H1 (cell line): Measurements from ENCODE around the gene ZNF143. TPM values are rescaled to one million over a fixed set of nuclear protein-coding genes. Genes with fewer than 3 reads are reported as not detected.

Experiments used
- SP4 ChIP-seq: IDR thresholded peaks from 2 replicates; pipeline ENCODE4 v1.6.1; 2012; ENCODE audit warnings: low read length, inconsistent platforms
- TAF1 ChIP-seq: IDR thresholded peaks from 2 replicates; pipeline ENCODE4 v1.6.1; 2011; ENCODE audit warnings: mild to moderate bottlenecking, low read depth, low read length
- polyA plus RNA-seq, 7 experiments: library from polyadenylated mRNA; depleted of rRNA in 3 of 7; stranded (reverse) in 5 of 7; unstranded in 2 of 7; fragments of >200 nt in 5 of 7; fragments of 200-250 nt in 2 of 7; gene quantifications; 1 replicate in 5 of 7; 2 replicates in 1 of 7; 4 replicates in 1 of 7; pipeline versions ENCODE4 v1.2.1 to v1.2.3, GENCODE V29; 2011 to 2013; ENCODE audit warnings: missing spikeins in 2 of 7, mixed read lengths in 2 of 7
- total RNA-seq: library from RNA; stranded (reverse); fragmentation: NEBNext Ultra II Directional; extraction: Animal tissue kit (Norgen Biotek cat#: 25700); gene quantifications from 2 replicates; pipeline ENCODE4 v1.2.1, GENCODE V29; 2021
- TF ChIP-seq, protein P1 (sequence below): IDR thresholded peaks from 2 replicates; pipeline ENCODE4 v1.6.1; 2012; ENCODE audit warnings: inconsistent platforms

The ZNF143 gene
- total and polyA plus RNA-seq, 2 of the 8 experiments (the other 6 are each of a cell fraction or from before 2014, with no cell fraction given): 43.0 to 69.2 TPM

DNA sequence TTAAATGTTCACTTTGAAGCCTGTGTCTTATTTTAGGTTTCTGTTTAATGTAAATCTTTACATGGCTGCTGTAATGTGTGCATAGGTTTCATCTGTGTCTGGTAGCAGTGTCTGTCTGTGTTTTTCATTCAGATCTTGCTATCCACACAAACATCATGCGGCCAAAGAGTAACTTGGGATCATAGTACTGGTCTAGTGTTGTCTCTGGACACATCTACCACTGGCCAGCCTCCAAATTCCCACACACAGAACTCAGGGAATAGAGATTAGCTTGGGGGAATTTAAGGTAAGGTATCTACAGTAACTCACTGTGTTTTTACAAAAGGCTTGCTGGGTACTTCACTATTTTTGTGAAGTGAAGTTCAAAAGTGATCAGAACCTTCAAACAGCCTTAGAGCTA lies 32.1 kb upstream of the ZNF143 start (continued):
- TF ChIP-seq, protein P1, sequence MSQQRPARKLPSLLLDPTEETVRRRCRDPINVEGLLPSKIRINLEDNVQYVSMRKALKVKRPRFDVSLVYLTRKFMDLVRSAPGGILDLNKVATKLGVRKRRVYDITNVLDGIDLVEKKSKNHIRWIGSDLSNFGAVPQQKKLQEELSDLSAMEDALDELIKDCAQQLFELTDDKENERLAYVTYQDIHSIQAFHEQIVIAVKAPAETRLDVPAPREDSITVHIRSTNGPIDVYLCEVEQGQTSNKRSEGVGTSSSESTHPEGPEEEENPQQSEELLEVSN: no peak
- no peak for TF ChIP-seq SP4
- TF ChIP-seq TAF1: no peak
